D721Med (cell line): ENCODE results near the gene KCNK13.
A peak's percentile ranks its signal among the peaks of the same experiment; 100 is the strongest.
"Not testable (repeated sequence)": the region's sequence is repeated elsewhere in the genome, so short reads cannot be mapped to it uniquely, and the experiment has no call there.

Source experiments
- DNase-seq: peaks from one replicate; pipeline ENCODE4 v3.0.0; 2011; ENCODE audit warnings: low spot score; ENCODE audit not compliant: insufficient read length
- FAIRE-seq: peaks from 2 replicates; lab custom pipeline; 2011; peaks lifted over from hg19 to GRCh38; lab: Jason Lieb, UNC
- TF ChIP-seq, protein P1 (sequence below): IDR thresholded peaks from 2 replicates; pipeline ENCODE4 v1.5.1; 2012; ENCODE audit warnings: mild to moderate bottlenecking, control low read depth; ENCODE audit not compliant: insufficient read depth; ENCODE audit errors: missing control alignments

The KCNK13 gene

DNA sequence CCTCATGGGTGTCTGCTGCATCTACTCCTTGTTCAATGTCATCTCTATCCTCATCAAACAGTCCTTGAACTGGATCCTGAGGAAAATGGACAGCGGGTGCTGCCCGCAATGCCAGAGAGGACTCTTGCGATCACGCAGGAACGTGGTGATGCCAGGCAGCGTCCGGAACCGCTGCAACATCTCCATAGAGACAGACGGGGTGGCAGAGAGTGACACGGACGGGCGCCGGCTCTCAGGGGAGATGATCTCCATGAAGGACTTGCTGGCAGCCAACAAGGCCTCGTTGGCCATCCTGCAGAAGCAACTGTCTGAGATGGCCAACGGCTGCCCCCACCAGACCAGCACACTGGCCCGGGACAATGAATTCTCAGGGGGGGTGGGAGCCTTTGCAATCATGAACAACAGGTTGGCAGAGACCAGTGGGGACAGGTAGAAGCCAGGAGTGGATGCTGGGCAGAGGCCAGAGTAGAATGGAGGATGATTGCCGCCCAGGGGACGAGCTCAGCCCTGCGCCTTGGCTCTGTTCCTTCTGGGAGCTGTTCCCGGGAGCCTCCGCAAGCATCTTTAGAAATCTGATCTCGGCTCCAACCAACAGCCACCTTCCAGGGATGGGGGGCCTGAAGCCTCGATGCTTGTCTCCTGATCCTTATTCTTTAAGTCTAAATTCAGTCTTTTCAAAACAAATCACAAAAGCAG is 122.9 kb downstream of the KCNK13 start:
- TF ChIP-seq, protein P1, sequence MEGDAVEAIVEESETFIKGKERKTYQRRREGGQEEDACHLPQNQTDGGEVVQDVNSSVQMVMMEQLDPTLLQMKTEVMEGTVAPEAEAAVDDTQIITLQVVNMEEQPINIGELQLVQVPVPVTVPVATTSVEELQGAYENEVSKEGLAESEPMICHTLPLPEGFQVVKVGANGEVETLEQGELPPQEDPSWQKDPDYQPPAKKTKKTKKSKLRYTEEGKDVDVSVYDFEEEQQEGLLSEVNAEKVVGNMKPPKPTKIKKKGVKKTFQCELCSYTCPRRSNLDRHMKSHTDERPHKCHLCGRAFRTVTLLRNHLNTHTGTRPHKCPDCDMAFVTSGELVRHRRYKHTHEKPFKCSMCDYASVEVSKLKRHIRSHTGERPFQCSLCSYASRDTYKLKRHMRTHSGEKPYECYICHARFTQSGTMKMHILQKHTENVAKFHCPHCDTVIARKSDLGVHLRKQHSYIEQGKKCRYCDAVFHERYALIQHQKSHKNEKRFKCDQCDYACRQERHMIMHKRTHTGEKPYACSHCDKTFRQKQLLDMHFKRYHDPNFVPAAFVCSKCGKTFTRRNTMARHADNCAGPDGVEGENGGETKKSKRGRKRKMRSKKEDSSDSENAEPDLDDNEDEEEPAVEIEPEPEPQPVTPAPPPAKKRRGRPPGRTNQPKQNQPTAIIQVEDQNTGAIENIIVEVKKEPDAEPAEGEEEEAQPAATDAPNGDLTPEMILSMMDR = no peak
- FAIRE-seq (no peak), DNase-seq (no peak)

DNA sequence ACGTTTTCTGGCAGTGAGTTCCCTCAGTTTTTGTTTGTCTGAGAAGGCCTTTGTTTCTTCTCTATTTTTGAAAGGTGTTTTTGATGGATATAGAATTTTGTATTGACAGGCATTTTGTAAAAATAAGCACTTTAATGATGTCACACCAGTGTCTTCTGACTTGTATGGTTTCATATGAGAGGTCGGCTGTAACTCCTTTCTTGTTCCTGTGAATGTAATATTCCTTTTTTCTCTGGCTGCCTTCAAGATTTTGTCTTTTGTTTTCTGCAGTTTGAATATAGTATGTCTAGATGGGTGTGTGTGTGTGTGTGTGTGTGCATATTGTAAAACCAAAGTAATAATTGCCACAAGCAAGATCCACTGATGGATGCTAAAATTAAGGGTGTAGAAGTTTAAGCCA is 126.8 kb downstream of the KCNK13 start:
- no peak for DNase-seq
- TF ChIP-seq, protein P1 = no peak
- FAIRE-seq = no peak

DNA sequence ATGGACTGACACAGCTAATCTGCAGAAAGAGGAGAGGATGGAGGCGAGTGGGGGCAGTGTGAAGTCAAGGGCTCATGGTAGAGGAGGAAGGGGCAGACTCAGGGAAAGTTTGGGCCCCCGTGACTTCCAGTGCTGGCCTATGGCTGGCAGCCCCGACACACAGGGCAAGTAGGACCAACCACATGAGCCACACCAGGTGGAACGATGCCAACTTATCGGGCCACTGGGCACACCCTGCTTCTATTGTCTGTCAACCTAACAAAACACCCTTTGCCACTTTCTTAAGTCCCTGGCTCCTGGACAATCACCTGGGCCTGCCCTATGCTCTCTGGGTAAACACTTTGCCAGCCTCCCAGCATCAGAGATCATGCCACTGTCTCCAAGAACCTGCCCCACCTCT is 129.4 kb downstream of the KCNK13 start:
- TF ChIP-seq, protein P1 = no peak
- FAIRE-seq = no peak
- no peak for DNase-seq

DNA sequence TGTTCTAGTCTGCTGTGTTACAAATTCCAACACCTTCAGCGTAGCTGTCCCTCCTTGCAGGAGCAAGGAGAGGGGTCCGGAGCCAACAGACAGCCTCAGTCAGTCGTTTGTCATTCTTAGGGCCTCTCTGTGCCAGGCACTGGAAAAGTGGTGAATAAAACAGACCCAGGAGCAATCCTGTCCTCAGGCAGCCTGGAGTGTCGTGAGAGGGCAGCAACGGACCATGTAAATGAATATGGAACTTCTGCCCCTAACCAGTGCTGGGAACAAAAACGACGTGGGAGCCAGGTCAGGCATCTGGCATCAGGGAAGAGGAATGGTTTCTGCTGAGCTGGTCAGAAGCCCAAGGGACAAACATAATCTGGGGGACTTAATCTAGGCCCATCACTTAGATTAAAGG is 129.8 kb downstream of the KCNK13 start:
- no peak for DNase-seq
- TF ChIP-seq, protein P1 = no peak
- FAIRE-seq = no peak

DNA sequence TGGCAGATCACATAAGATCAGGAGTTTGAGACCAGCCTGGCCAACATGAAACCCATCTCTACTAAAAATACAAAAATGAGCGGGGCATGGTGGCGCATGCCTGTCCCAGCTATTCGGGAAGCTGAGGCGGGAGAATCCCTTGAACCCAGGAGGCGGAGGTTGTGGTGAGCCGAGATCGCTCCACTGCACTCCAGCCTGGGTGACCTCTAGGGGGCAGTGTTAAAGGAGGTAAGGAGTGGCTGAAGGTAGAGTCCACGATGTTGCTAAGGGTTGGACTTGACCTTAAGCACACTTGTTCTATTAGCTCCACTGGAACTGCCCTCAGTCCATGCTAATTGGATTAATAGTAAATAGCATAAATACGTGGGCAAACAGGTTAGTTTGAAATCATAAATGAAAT is 132.1 kb downstream of the KCNK13 start:
- TF ChIP-seq, protein P1 = peak; percentile 43
- no peak for FAIRE-seq
- no peak for DNase-seq

DNA sequence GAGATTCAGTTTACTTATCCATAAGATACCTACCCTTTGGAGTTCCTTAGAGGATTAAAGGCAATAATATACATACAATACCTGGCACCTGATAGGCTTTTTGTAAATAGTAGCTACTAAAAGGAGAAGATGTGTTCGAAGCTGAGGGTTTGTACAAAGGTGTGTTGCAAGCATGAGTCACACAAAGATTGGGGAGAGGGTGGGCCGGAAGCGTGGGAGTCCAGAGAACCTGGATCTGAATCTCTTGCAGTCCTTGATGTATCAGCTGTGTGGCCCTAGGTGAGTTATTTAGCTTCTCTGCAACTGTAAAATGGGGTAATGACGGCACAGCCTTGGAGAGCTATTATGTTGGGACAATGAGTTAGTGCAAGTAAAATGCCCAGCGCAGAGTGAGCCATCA is 132.9 kb downstream of the KCNK13 start:
- TF ChIP-seq, protein P1 = no peak
- no peak for FAIRE-seq
- no peak for DNase-seq

DNA sequence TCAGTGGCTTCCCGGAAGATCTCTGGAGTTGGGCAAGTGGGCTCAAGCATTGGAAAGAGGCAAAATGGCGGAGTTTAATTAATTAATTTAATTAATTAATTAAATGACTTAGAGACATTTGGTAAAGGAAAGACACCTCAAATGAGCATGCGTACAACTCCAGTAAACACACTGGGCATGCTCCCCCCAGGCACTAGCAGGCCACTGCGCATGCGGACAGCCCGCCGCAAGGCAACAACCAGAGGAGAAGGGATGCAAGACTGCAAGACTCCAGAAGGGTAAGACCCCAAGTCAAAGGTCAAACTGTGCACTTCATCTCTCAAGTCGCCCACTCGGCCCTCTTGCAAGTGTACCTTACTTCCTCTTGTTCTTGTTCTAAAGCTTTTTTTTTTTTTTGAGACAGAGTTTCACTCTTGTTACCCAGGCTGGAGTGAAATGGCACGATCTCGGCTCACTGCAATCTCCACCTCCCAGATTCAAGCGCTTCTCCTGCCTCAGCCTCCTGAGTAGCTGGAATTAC is 136.8 kb downstream of the KCNK13 start:
- FAIRE-seq (no peak), DNase-seq (no peak)
- TF ChIP-seq, protein P1 = no peak

DNA sequence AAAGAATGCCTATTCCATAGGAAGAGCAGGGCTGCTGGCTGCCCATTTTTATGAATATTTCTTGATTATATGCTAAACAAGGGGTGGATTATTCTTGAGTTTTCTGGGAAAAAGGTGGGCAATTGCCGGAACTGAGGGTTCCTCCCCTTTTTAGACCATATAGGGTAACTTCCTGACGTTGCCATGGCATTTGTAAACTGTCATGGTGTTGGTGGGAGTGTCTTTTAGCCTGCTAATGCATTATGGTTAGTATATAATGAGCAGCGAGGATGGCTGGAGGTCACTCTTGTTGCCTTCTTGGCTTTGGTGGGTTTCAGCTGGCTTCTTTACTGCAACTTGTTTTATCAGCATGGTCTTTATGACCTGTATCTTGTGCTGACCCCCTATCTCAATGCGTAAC is 138.8 kb downstream of the KCNK13 start:
- FAIRE-seq = not testable (repeated sequence)

More for the DNA sequence above, 138.8 kb downstream of the KCNK13 start:
- DNase-seq = not testable (repeated sequence)
